IMR-90 (cell line): ENCODE data around the gene WDCP.

Source experiments
- BHLHE40 ChIP-seq: fragments of 150-350 bp; IDR thresholded peaks from 2 replicates; pipeline ENCODE4 v1.6.1; 2016; ENCODE audit warnings: mild to moderate bottlenecking, low read depth, low read length
- CEBPB ChIP-seq: IDR thresholded peaks from 2 replicates; pipeline ENCODE4 v1.6.1; 2012; ENCODE audit warnings: low read depth, low read length, improper control_type of control experiment
- CTCF ChIP-seq: conservative IDR thresholded peaks from 2 replicates; pipeline ENCODE4 v1.5.1; 2012; ENCODE audit warnings: mild to moderate bottlenecking, low read depth, low read length, improper control_type of control experiment
- ELK1 ChIP-seq: fragments of 150-350 bp; IDR thresholded peaks from 2 replicates; pipeline ENCODE4 v1.6.1; 2016; ENCODE audit warnings: low read depth, mild to moderate bottlenecking, low read length, moderate library complexity, borderline replicate concordance
- NFE2L2 ChIP-seq: fragments of 150-350 bp; IDR thresholded peaks from 2 replicates; pipeline ENCODE4 v1.6.1; 2016; ENCODE audit warnings: low read depth, mild to moderate bottlenecking, low read length
- POLR2A ChIP-seq: IDR thresholded peaks from 2 replicates; pipeline ENCODE4 v1.6.1; 2012; ENCODE audit warnings: mild to moderate bottlenecking, low read depth, low read length
- RCOR1 ChIP-seq: IDR thresholded peaks from 2 replicates; pipeline ENCODE4 v1.6.1; 2012; ENCODE audit warnings: mild to moderate bottlenecking, low read length, improper control_type of control experiment; ENCODE audit not compliant: insufficient replicate concordance
- RFX5 ChIP-seq: IDR thresholded peaks from 2 replicates; pipeline ENCODE4 v1.8.0; 2012; ENCODE audit warnings: low read depth, mild to moderate bottlenecking, low read length, moderate library complexity
- SMC3 ChIP-seq: fragments of 150-350 bp; IDR thresholded peaks from 2 replicates; pipeline ENCODE4 v1.6.1; 2016; ENCODE audit warnings: low read depth, mild to moderate bottlenecking, antibody characterized with exemption, low read length, moderate library complexity
- USF2 ChIP-seq: fragments of 150-350 bp; IDR thresholded peaks from 2 replicates; pipeline ENCODE4 v1.6.1; 2017; ENCODE audit warnings: mild to moderate bottlenecking, antibody characterized with exemption, low read length, low read depth

GRCh38 chr2:24050041-24050979 is 3.1 kb upstream of the WDCP start:
- TF ChIP-seq CTCF = no peak
- TF ChIP-seq USF2 = no peak
- no peak for TF ChIP-seq RFX5
- no peak for TF ChIP-seq CEBPB
- no peak for TF ChIP-seq POLR2A
- no peak for TF ChIP-seq ELK1
- no peak for TF ChIP-seq NFE2L2
- TF ChIP-seq SMC3 = no peak
- TF ChIP-seq RCOR1 = no peak
- no peak for TF ChIP-seq BHLHE40
